GM23248 (cell line): ENCODE data around the gene LYRM9. TPM values are rescaled to one million over a fixed set of nuclear protein-coding genes. Genes with fewer than 3 reads are reported as not detected.
A peak's percentile ranks its signal among the peaks of the same experiment; 100 is the strongest.

ENCODE experiments used
- DNase-seq: peaks from one replicate; pipeline ENCODE4 v3.0.0-alpha.2; 2015
- H2AFZ ChIP-seq: fragments of 200-600 bp; sonication (generic); 2 replicates; pipeline ENCODE4 v1.6.1; 2016; ENCODE audit warnings: antibody characterized with exemption
- H3F3A ChIP-seq: fragments of 200-600 bp; sonication (generic); 2 replicates; pipeline ENCODE4 v1.6.1; 2016; ENCODE audit warnings: mild to moderate bottlenecking, antibody characterized with exemption, mixed run types; ENCODE audit not compliant: insufficient read depth
- H3K27ac ChIP-seq: fragments of 200-600 bp; sonication (generic); 2 replicates; pipeline ENCODE4 v1.5.1; 2016; ENCODE audit warnings: mild to moderate bottlenecking
- H3K27me3 ChIP-seq: fragments of 200-600 bp; sonication (generic); replicated peaks from 2 replicates; pipeline ENCODE4 v1.6.1; 2016; ENCODE audit warnings: mild to moderate bottlenecking; ENCODE audit not compliant: insufficient read depth
- H3K36me3 ChIP-seq: fragments of 200-600 bp; sonication (generic); 2 replicates; pipeline ENCODE4 v1.6.1; 2016; ENCODE audit warnings: low read depth, mild to moderate bottlenecking
- H3K4me1 ChIP-seq: fragments of 200-600 bp; sonication (generic); 2 replicates; pipeline ENCODE4 v1.6.1; 2016; ENCODE audit warnings: mild to moderate bottlenecking; ENCODE audit not compliant: insufficient read depth
- H3K4me2 ChIP-seq: fragments of 200-600 bp; sonication (generic); one replicate; pipeline ENCODE4 v1.6.1; 2016; ENCODE audit warnings: mild to moderate bottlenecking; ENCODE audit not compliant: unreplicated experiment
- H3K4me3 ChIP-seq: fragments of 200-600 bp; sonication (generic); 2 replicates; pipeline ENCODE4 v1.5.1; 2016; ENCODE audit warnings: mild to moderate bottlenecking
- H3K79me2 ChIP-seq: fragments of 200-600 bp; sonication (generic); 2 replicates; pipeline ENCODE4 v1.6.1; 2016; ENCODE audit warnings: mild to moderate bottlenecking; ENCODE audit not compliant: insufficient read depth
- H3K9ac ChIP-seq: fragments of 200-600 bp; sonication (generic); 2 replicates; pipeline ENCODE4 v1.6.1; 2016; ENCODE audit warnings: mild to moderate bottlenecking
- H3K9me2 ChIP-seq: fragments of 200-600 bp; sonication (generic); 2 replicates; pipeline ENCODE4 v1.6.1; 2016; ENCODE audit warnings: mixed run types, mild to moderate bottlenecking, moderate library complexity; ENCODE audit not compliant: insufficient read depth
- H3K9me3 ChIP-seq: fragments of 200-600 bp; sonication (generic); one replicate; pipeline ENCODE4 v1.6.1; 2017; ENCODE audit warnings: low read depth
- H4K20me1 ChIP-seq: fragments of 200-600 bp; sonication (generic); 2 replicates; pipeline ENCODE4 v1.6.0; 2016; ENCODE audit not compliant: insufficient read depth
- EZH2 ChIP-seq: fragments of 200-600 bp; sonication (generic); IDR thresholded peaks from 2 replicates; pipeline ENCODE4 v1.6.1; 2018; ENCODE audit warnings: antibody characterized with exemption, mild to moderate bottlenecking; ENCODE audit not compliant: insufficient read depth, poor library complexity, severe bottlenecking
- EZH2phosphoT487 ChIP-seq: fragments of 200-600 bp; sonication (generic); IDR thresholded peaks from 2 replicates; pipeline ENCODE4 v1.6.1; 2018; ENCODE audit warnings: antibody characterized with exemption, moderate library complexity, mild to moderate bottlenecking, low read depth; ENCODE audit not compliant: insufficient read depth
- WGBS, 2 experiments: methylation state at CpG; one replicate each; pipeline ENCODE4 v1.1.6; 2015 to 2017; ENCODE audit warnings: low lambda C conversion rate in 2 of 2, low coverage in 1 of 2; ENCODE audit errors: missing lambda C conversion rate in 2 of 2; 5-methylcytosine and 5-hydroxymethylcytosine counted together
- in situ Hi-C: fragments of 300-500 bp; cut with MboI; formaldehyde crosslinking; loops from 2 replicates; pipeline ENCODE4 v1.15.0; 2020
- polyA plus RNA-seq: library from polyadenylated mRNA; unstranded; fragments of >200 nt; fragmentation: Nextera tagmentation; extraction: Ambion mirVana; gene quantifications from 2 replicates; pipeline ENCODE4 v1.2.1, GENCODE V29; 2016
- total RNA-seq: library from RNA; depleted of rRNA; stranded (reverse); fragments of >200 nt; shearing (Covaris generic); gene quantifications from 2 replicates; pipeline ENCODE4 v1.2.3, GENCODE V29; 2014

LYRM9 gene
- total and polyA plus RNA-seq, 2 experiments from 2014 or later = 11.3 to 15.4 TPM

GRCh38 chr17:27862840-27863239 is 30.3 kb downstream of the LYRM9 start:
- WGBS, 2 experiments = 35 to 40% methylated on average over 4 of the region's 4 CpGs
- Histone ChIP-seq H4K20me1 (no peaks in the 10 kb centered on the region), H3K4me1 (no peaks in the 10 kb centered on the region), H3K36me3 (no peaks in the 10 kb centered on the region), H3K4me2 (no peak overlapping the region), H3K27me3 (0 out of 2 replicates have a peak, but pooled peaks cover 8% of the 10 kb centered on the region), H3K4me3 (no peak overlapping the region), H3K79me2 (no peaks in the 10 kb centered on the region), H3K9me2 (no peaks in the 10 kb centered on the region), H3K9me3 (no peaks in the 10 kb centered on the region), H3F3A (no peaks in the 10 kb centered on the region), H3K27ac (no peak overlapping the region), H3K9ac (no peak overlapping the region), H2AFZ (no peak overlapping the region)
- in situ Hi-C loops = no loop called here
- TF ChIP-seq EZH2phosphoT487 = no peak
- TF ChIP-seq EZH2 = no peak
- no peak for DNase-seq

- Histone ChIP-seq H3K4me2 (no peak overlapping the region), H4K20me1 (no peaks in the 10 kb centered on the region), H3K79me2 (no peaks in the 10 kb centered on the region), H3F3A (no peaks in the 10 kb centered on the region), H3K4me3 (no peak overlapping the region), H3K36me3 (no peaks in the 10 kb centered on the region), H3K27me3 (0 out of 2 replicates have a peak, but pooled peaks cover 8% of the 10 kb centered on the region), H2AFZ (no peak overlapping the region), H3K9me3 (no peaks in the 10 kb centered on the region), H3K4me1 (no peaks in the 10 kb centered on the region), H3K9ac (no peak overlapping the region), H3K27ac (no peak overlapping the region), H3K9me2 (no peaks in the 10 kb centered on the region)
- WGBS, 2 experiments = 72 to 73% methylated on average over 4 of the region's 4 CpGs
- DNase-seq = peak; percentile 7
- TF ChIP-seq EZH2phosphoT487 = no peak
- TF ChIP-seq EZH2 = no peak
- in situ Hi-C loops = no loop called here
Measured at GRCh38 chr17:27862004-27862403, 31.2 kb downstream of the LYRM9 start.

GRCh38 chr17:27860971-27861664 is 32.0 kb downstream of the LYRM9 start:
- Histone ChIP-seq H3K9me2 (no peaks in the 10 kb centered on the region), H2AFZ (no peak overlapping the region), H3K4me3 (no peak overlapping the region), H3K36me3 (no peaks in the 10 kb centered on the region), H4K20me1 (no peaks in the 10 kb centered on the region), H3F3A (no peaks in the 10 kb centered on the region), H3K4me2 (no peak overlapping the region), H3K9ac (no peak overlapping the region), H3K4me1 (no peaks in the 10 kb centered on the region), H3K27ac (no peak overlapping the region), H3K27me3 (0 out of 2 replicates have a peak, but pooled peaks cover 8% of the 10 kb centered on the region), H3K9me3 (no peaks in the 10 kb centered on the region), H3K79me2 (no peaks in the 10 kb centered on the region)
- no peak for DNase-seq
- 48 to 64% methylated on average over 3 of the region's 3 CpGs for WGBS, 2 experiments
- in situ Hi-C loops = no loop called here
- no peak for TF ChIP-seq EZH2phosphoT487
- no peak for TF ChIP-seq EZH2

GRCh38 chr17:27858621-27859305 is 34.4 kb downstream of the LYRM9 start:
- Histone ChIP-seq H3K27ac (no peak overlapping the region), H3F3A (no peaks in the 10 kb centered on the region), H3K9ac (no peak overlapping the region), H4K20me1 (no peaks in the 10 kb centered on the region), H3K79me2 (no peaks in the 10 kb centered on the region), H3K9me2 (no peaks in the 10 kb centered on the region), H3K4me2 (no peak overlapping the region), H3K27me3 (0 out of 2 replicates have a peak, but pooled peaks cover 8% of the 10 kb centered on the region), H3K9me3 (no peaks in the 10 kb centered on the region), H3K4me3 (no peak overlapping the region), H3K36me3 (no peaks in the 10 kb centered on the region), H3K4me1 (no peaks in the 10 kb centered on the region), H2AFZ (no peak overlapping the region)
- TF ChIP-seq EZH2phosphoT487 (no peak), EZH2 (no peak)
- 47 to 48% methylated on average over 6 of the region's 6 CpGs for WGBS, 2 experiments
- DNase-seq = no peak
- in situ Hi-C loops = no loop called here
